Measurements from ENCODE around the gene CTXN1.

DNA sequence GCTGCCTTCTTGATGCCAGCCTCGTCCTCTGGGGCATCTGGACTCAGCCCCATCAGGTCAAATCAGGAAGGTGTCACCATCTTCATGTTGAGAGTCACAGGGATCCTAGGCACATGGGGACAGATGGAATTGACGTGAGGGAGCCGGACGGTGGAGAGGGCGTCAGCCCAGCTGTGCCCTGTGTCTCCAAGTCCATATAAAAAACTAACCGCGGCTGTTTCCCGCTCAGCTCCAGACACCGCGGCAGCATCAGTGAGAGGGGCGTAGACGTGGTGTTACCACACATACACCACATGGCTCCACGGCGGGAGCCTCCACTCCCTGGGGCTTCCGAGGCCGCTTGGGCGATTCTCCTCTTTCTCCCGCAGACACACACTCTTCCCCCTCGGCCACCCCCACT, 46.1 kb downstream of the CTXN1 start:
- TF ChIP-seq, protein P1, sequence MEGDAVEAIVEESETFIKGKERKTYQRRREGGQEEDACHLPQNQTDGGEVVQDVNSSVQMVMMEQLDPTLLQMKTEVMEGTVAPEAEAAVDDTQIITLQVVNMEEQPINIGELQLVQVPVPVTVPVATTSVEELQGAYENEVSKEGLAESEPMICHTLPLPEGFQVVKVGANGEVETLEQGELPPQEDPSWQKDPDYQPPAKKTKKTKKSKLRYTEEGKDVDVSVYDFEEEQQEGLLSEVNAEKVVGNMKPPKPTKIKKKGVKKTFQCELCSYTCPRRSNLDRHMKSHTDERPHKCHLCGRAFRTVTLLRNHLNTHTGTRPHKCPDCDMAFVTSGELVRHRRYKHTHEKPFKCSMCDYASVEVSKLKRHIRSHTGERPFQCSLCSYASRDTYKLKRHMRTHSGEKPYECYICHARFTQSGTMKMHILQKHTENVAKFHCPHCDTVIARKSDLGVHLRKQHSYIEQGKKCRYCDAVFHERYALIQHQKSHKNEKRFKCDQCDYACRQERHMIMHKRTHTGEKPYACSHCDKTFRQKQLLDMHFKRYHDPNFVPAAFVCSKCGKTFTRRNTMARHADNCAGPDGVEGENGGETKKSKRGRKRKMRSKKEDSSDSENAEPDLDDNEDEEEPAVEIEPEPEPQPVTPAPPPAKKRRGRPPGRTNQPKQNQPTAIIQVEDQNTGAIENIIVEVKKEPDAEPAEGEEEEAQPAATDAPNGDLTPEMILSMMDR (IDR thresholded peaks at IDR 0.05; ENCODE audit: low read depth, low read length), result no peak
- no peak for TF ChIP-seq EZH2phosphoT487 (IDR thresholded peaks at IDR 0.05; ENCODE audit: low read depth)

Measured in OCI-LY3 (cell line).